Measurements from ENCODE around the gene APOBEC2.

The APOBEC2 gene

DNA sequence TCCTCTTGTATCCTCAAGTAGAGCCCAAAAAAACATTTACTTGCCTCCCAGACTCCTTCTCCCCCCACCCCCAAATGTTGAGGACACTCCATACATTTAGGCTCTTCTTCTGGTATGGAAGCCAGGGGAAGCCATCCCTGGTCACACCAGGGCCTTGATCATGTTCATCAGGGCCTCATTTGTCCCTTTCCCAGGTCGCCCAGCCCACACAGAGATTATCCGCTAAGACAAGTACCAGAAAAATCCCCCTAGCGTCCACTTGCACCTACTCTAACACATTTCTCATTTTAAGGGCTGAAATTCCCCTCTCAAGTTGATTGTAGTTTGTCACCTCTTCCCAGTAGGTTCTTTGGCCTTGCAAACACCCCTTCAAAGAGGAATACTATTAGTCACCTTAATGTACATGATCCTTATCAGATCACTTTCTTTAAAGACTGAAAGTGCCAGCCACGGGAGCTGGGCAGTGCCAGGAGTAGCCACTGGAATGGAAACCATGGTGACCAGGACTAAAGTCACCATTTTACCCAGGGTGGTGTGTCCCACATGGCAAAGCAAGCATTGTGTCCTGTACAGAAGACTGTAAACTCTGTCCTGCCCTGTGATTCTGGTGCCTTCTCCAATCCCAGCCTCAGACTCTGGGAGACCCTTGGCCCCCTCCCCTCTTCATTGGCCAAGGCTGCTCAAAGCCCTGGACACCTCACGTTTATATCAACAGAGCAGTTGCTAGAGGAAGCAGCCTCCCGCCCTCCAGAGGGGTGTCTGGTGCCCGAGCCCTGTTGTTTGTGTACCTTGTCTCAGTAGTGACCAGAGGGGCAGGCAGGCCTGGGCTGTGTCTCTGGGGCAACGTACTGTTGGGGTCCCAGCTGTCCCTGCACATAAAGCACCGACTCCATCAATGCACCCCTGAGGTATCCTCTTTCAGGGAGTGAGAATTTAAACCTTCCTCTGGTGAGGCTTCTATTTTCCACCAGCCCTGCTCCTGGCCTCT is 5.0 kb upstream of the APOBEC2 start:
- ChIA-PET POLR2A (interaction anchor here (0.6 kb wide), 1 partner anchor 520 kb away, joined by 3 read pairs; no protein-coding TSS in a partner anchor), CTCF (interaction anchor here (0.8 to 9.9 kb wide), 3 partner anchors 5 to 22 kb away, joined by 3 to 85 read pairs (median 3); partner anchors contain the start of genes TSPO2 and UNC5CL)
- TF ChIP-seq, protein P1, sequence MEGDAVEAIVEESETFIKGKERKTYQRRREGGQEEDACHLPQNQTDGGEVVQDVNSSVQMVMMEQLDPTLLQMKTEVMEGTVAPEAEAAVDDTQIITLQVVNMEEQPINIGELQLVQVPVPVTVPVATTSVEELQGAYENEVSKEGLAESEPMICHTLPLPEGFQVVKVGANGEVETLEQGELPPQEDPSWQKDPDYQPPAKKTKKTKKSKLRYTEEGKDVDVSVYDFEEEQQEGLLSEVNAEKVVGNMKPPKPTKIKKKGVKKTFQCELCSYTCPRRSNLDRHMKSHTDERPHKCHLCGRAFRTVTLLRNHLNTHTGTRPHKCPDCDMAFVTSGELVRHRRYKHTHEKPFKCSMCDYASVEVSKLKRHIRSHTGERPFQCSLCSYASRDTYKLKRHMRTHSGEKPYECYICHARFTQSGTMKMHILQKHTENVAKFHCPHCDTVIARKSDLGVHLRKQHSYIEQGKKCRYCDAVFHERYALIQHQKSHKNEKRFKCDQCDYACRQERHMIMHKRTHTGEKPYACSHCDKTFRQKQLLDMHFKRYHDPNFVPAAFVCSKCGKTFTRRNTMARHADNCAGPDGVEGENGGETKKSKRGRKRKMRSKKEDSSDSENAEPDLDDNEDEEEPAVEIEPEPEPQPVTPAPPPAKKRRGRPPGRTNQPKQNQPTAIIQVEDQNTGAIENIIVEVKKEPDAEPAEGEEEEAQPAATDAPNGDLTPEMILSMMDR (IDR thresholded peaks at IDR 0.05; ENCODE audit: control extremely low read depth, extremely low read depth, low read depth, missing control alignments): no peak
- no peak for DNase-seq (ENCODE audit: extremely low spot score)

DNA sequence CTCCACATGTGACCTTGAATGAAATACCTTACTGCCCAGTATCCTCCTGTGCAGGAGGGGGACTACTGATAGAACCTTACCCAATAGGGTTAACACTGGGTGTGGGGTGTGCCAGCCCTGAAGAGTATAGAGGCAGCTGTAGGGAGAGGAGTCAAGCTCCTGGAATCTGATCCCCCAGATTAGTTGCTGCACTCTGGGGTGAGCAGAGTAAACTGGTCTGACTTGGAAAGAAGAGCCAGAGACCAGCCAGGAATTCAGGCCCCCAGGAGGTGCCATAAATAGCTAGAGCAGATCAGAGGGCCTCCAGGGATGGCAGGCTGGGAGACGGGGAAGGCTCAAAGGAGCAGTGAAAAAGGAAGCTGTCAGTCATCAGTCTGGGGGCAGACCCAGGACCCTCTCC is 3.5 kb upstream of the APOBEC2 start:
- ChIA-PET POLR2A (no interaction called here), CTCF (interaction anchor here (0.9 to 9.9 kb wide), 4 partner anchors 7 to 50 kb away, joined by 3 to 85 read pairs (median 4); partner anchors contain the start of genes TSPO2 and UNC5CL)
- TF ChIP-seq, protein P1 (IDR thresholded peaks at IDR 0.05; ENCODE audit: control extremely low read depth, extremely low read depth, low read depth, missing control alignments): no peak
- DNase-seq (ENCODE audit: extremely low spot score): no peak

DNA sequence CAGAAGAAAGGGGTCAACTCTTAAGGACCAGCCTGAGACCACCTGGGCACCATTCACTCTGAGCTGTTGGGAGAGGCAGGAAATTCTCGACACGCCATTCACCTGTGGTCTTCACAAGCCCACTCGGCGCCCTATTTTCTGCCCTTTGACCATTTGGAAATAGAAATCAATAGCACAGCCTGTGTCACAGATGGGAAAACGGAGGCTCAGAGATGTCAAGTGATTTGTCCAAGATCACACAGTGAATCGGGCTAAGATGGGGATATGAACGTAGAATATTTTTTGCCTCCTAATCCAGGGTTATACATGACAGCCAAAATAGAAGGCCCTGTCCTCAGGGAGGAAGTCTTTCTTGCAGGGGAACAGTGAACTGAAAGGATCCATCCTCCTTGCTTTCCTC is 3.0 kb upstream of the APOBEC2 start:
- ChIA-PET CTCF (interaction anchor here (0.9 to 9.9 kb wide), 4 partner anchors 7 to 51 kb away, joined by 3 to 85 read pairs (median 4); partner anchors contain the start of genes TSPO2 and UNC5CL), POLR2A (no interaction called here)
- no peak for DNase-seq (ENCODE audit: extremely low spot score)
- TF ChIP-seq, protein P1 (IDR thresholded peaks at IDR 0.05; ENCODE audit: control extremely low read depth, extremely low read depth, low read depth, missing control alignments): no peak

DNA sequence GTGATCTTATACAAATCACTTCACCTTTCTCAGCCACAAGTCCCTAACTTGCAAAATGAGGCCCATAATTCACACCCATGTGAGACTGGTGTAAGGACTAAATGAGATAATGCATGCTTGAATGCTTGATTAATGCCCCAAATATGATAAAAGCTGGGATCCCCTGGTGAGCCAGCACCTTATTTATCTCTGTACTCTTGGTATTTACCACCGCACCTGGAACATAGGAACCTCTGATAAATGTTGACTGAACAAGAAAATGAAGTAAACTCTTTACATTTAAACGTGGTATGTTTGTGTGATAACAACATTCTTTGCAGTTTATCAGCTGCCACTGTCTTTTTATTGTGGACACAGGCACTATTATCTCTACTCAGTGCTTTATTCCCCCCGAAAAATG is 2.5 kb upstream of the APOBEC2 start:
- DNase-seq (ENCODE audit: extremely low spot score): no peak
- ChIA-PET POLR2A (no interaction called here), CTCF (interaction anchor here (1.6 to 9.9 kb wide), 2 partner anchors 8 to 22 kb away, joined by 4 to 85 read pairs; partner anchors contain the start of genes TSPO2 and UNC5CL)
- TF ChIP-seq, protein P1 (IDR thresholded peaks at IDR 0.05; ENCODE audit: control extremely low read depth, extremely low read depth, low read depth, missing control alignments): no peak

DNA sequence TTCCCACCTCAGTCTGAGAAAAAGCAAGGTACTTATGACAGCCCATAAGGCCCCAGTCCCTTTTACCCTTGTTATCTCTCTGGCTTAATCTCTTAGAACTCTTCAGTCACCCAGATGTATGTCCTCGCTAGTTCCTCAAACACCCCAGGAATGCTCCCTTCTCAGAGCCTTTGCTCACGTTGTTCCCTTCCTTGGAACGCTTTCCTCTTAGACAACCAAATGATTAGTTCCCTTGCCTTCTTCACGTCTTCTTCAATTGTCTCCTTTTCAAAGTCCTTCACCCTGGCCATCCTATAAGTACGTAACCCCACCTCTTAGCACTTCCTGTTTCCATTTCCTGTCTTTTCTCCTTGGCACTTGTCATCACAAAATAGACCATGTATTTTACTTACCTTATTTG is 1.1 kb upstream of the APOBEC2 start:
- DNase-seq (ENCODE audit: extremely low spot score): no peak
- ChIA-PET POLR2A (no interaction called here), CTCF (interaction anchor here (0.7 to 9.9 kb wide), 3 partner anchors 9 to 25 kb away, joined by 3 to 85 read pairs (median 4); partner anchors contain the start of genes TSPO2 and UNC5CL)
- TF ChIP-seq, protein P1 (IDR thresholded peaks at IDR 0.05; ENCODE audit: control extremely low read depth, extremely low read depth, low read depth, missing control alignments): no peak

DNA sequence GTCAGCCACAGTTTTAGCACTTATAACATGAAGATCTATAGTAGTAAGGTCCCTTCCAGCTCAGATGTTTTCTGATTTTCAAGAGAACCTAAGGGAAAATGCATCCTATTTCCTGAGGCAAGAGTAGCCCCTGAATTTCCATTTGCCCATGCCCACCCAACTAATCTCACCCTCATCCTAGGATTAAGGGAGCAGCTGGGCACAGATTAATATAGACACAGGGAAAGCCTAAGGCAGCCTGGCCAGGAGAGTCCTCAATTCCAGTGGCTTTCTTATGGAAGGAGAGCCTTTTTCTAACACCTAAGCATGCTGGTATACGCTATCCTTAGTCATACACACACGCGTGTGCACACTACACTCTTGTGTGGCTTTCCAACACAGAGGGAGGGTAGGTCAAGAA is 1.5 kb downstream of the APOBEC2 start:
- ChIA-PET CTCF (interaction anchor here (1.1 to 9.9 kb wide), 7 partner anchors 10 to 27 kb away, joined by 3 to 85 read pairs (median 5); partner anchors contain the start of genes TSPO2 and UNC5CL), POLR2A (no interaction called here)
- TF ChIP-seq, protein P1 (IDR thresholded peaks at IDR 0.05; ENCODE audit: control extremely low read depth, extremely low read depth, low read depth, missing control alignments): no peak
- no peak for DNase-seq (ENCODE audit: extremely low spot score)

Data from GM10248 (cell line).